Esophagus squamous epithelium (tissue), 5 donors: Measurements from ENCODE around the gene ZCCHC9. TPM values are rescaled to one million over a fixed set of nuclear protein-coding genes. Genes with fewer than 3 reads are reported as not detected.

Experiments
- DNase-seq: peaks from one replicate; lab custom pipeline; 2025; lab: John Stamatoyannopoulos, UW
- H3K27ac ChIP-seq, 4 donors: fragments of 200-600 bp; sonication (generic); one replicate each; pipeline ENCODE4 v1.5.1; 2016 to 2019; ENCODE audit warnings: mild to moderate bottlenecking in 1 of 4
- H3K27me3 ChIP-seq, 4 donors: fragments of 200-600 bp; sonication (generic); 1 replicate in 3 of 4; 2 replicates in 1 of 4; pipeline versions ENCODE4 v1.5.1 to v1.6.0; 2017 to 2021; ENCODE audit warnings: antibody characterized with exemption in 1 of 4
- H3K36me3 ChIP-seq, 3 donors: fragments of 200-600 bp; sonication (generic); one replicate each; pipeline ENCODE4 v1.5.1; 2016 to 2019
- H3K4me1 ChIP-seq, 3 donors: fragments of 200-600 bp; sonication (generic); one replicate each; pipeline ENCODE4 v1.5.1; 2017 to 2019
- H3K4me3 ChIP-seq, 4 donors: fragments of 200-600 bp; sonication (generic); 1 replicate in 3 of 4; 2 replicates in 1 of 4; pipeline ENCODE4 v1.5.1; 2016 to 2019; ENCODE audit warnings: mild to moderate bottlenecking in 2 of 4, moderate library complexity in 1 of 4
- H3K9me3 ChIP-seq, 3 donors: fragments of 200-600 bp; sonication (generic); one replicate each; pipeline ENCODE4 v1.5.1; 2016 to 2019
- CTCF ChIP-seq, 6 experiments: fragments of 450-650 bp in 4 of 6; fragments of 200-600 bp in 2 of 6; sonication (generic) in 2 of 6; IDR thresholded peaks; one replicate each; pipeline ENCODE4 v1.5.1; 2016 to 2019; ENCODE audit warnings: antibody characterized with exemption in 6 of 6, mild to moderate bottlenecking in 4 of 6, moderate library complexity in 4 of 6
- POLR2A ChIP-seq, 4 donors: fragments of 450-650 bp; IDR thresholded peaks; one replicate each; pipeline ENCODE4 v1.6.1; 2017; ENCODE audit warnings: antibody characterized with exemption in 4 of 4, mild to moderate bottlenecking in 4 of 4, moderate library complexity in 3 of 4
- WGBS, 2 donors: methylation state at CpG; one replicate each; pipeline ENCODE4 v1.1.5; 2018; 5-methylcytosine and 5-hydroxymethylcytosine counted together
- intact Hi-C: fragments of 100-400 bp; cut with DNase I; formaldehyde crosslinking; loops from one replicate; pipeline ENCODE4 v1.15.0; 2022
- total RNA-seq, 4 donors: library from RNA; depleted of rRNA; stranded (reverse); fragments of >200 nt; gene quantifications; one replicate each; pipeline ENCODE4 v1.1.0, GENCODE V29; 2016
- donor health status: DM: yes; HTN: yes; CAD: no.

ZCCHC9 gene
- total RNA-seq, 4 donors from 2014 or later = 18.3 to 23.6 (median 19.6) TPM

- Histone ChIP-seq H3K4me1 (no peaks in the 10 kb centered on the region), H3K36me3 (no peaks in the 10 kb centered on the region), H3K4me3 (no peak overlapping the region), H3K27ac (no peak overlapping the region), H3K9me3 (no peaks in the 10 kb centered on the region), H3K27me3 (no peaks in the 10 kb centered on the region)
- intact Hi-C loops = no loop called here
- no peak for DNase-seq
- 89 to 92% methylated on average over 12 to 13 of the region's 13 CpGs for WGBS, 2 donors
- TF ChIP-seq CTCF (IDR thresholded peaks at IDR 0.05) (no peak), POLR2A (IDR thresholded peaks at IDR 0.05) (no peak)
These were observed 43.3 kb downstream of the ZCCHC9 start for GRCh38 chr5:81344736-81345135.

- Histone ChIP-seq H3K27me3 (no peaks in the 10 kb centered on the region), H3K36me3 (no peaks in the 10 kb centered on the region), H3K27ac (no peak overlapping the region), H3K9me3 (no peaks in the 10 kb centered on the region), H3K4me3 (no peak overlapping the region), H3K4me1 (no peaks in the 10 kb centered on the region)
- TF ChIP-seq POLR2A (IDR thresholded peaks at IDR 0.05) (no peak), CTCF (IDR thresholded peaks at IDR 0.05) (no peak)
- intact Hi-C loops = no loop called here
- WGBS, 2 donors = 83 to 87% methylated on average over 5 of the region's 5 CpGs
- DNase-seq = no peak
These were observed 44.1 kb downstream of the ZCCHC9 start for GRCh38 chr5:81345411-81346003.

GRCh38 chr5:81349161-81349560, 47.8 kb downstream of the ZCCHC9 start:
- H3K9me3 ChIP-seq = no peaks in the 10 kb centered on the region
- H3K4me1 ChIP-seq = no peaks in the 10 kb centered on the region
- no peak overlapping the region for H3K27ac ChIP-seq
- intact Hi-C loops = no loop called here
- DNase-seq = no peak
- H3K4me3 ChIP-seq = no peak overlapping the region
- H3K36me3 ChIP-seq = no peaks in the 10 kb centered on the region
- 70 to 72% methylated on average over 4 of the region's 4 CpGs for WGBS, 2 donors
- TF ChIP-seq CTCF (IDR thresholded peaks at IDR 0.05) (no peak), POLR2A (IDR thresholded peaks at IDR 0.05) (no peak)
- no peaks in the 10 kb centered on the region for H3K27me3 ChIP-seq

GRCh38 chr5:81350507-81350906, 49.1 kb downstream of the ZCCHC9 start:
- H3K36me3 ChIP-seq = no peaks in the 10 kb centered on the region
- intact Hi-C loops = no loop called here

GRCh38 chr5:81353189-81353588, 51.8 kb downstream of the ZCCHC9 start:
- intact Hi-C loops = no loop called here
- 34 to 46% methylated on average over 5 of the region's 5 CpGs for WGBS, 2 donors
- no peaks in the 10 kb centered on the region for H3K36me3 ChIP-seq
- no peaks in the 10 kb centered on the region for H3K4me1 ChIP-seq
- no peak for TF ChIP-seq CTCF (IDR thresholded peaks at IDR 0.05)
- TF ChIP-seq POLR2A (IDR thresholded peaks at IDR 0.05) = no peak
- H3K9me3 ChIP-seq = no peaks in the 10 kb centered on the region
- H3K27ac ChIP-seq = no peak overlapping the region
- H3K27me3 ChIP-seq = no peaks in the 10 kb centered on the region
- no peak for DNase-seq
- no peak overlapping the region for H3K4me3 ChIP-seq

More at GRCh38 chr5:81350507-81350906, 49.1 kb downstream of the ZCCHC9 start:
- no peak overlapping the region for H3K27ac ChIP-seq
- DNase-seq = no peak
- no peaks in the 10 kb centered on the region for H3K4me1 ChIP-seq
- H3K9me3 ChIP-seq = no peaks in the 10 kb centered on the region
- H3K4me3 ChIP-seq = no peak overlapping the region
- no peak for TF ChIP-seq POLR2A (IDR thresholded peaks at IDR 0.05)
- TF ChIP-seq CTCF (IDR thresholded peaks at IDR 0.05) = no peak
- H3K27me3 ChIP-seq = no peaks in the 10 kb centered on the region
